WTC11 (cell line): ENCODE measurements around the gene DLGAP5. TPM values are rescaled to one million over a fixed set of nuclear protein-coding genes. Genes with fewer than 3 reads are reported as not detected.

Experiments
- ATAC-seq: fragments of 200-7000 bp; cut with Tn5 transposase; 2 replicates; pipeline ENCODE4 v1.10.0; 2021; ENCODE audit warnings: mild to moderate bottlenecking, moderate library complexity
- CTCF ChIA-PET: fragments of 300-600 bp; sonication (Branson Sonifier 250); formaldehyde crosslinking; loops from one replicate; lab custom pipeline; 2021; ENCODE audit warnings: antibody characterized with exemption; lab: Charles Lee
- POLR2A ChIA-PET: fragments of 350-600 bp; sonication (Branson Sonifier 250); formaldehyde crosslinking; loops from one replicate; lab custom pipeline; 2021; ENCODE audit warnings: antibody characterized with exemption; lab: Charles Lee
- DNase-seq: peaks from one replicate; pipeline ENCODE4 v3.0.0; 2021; ENCODE audit warnings: low spot score
- H3K27ac Mint-ChIP-seq: 2 replicates; pipeline ENCODE4 v1.8.0; 2021; ENCODE audit warnings: mixed read lengths
- H3K27me3 Mint-ChIP-seq: 2 replicates; pipeline ENCODE4 v1.8.0; 2021; ENCODE audit warnings: low read depth, mild to moderate bottlenecking, moderate library complexity, mixed read lengths
- H3K36me3 Mint-ChIP-seq: 2 replicates; pipeline ENCODE4 v1.8.0; 2021; ENCODE audit warnings: mixed read lengths
- H3K4me1 Mint-ChIP-seq: 2 replicates; pipeline ENCODE4 v1.8.0; 2022; ENCODE audit warnings: mixed read lengths
- H3K4me3 Mint-ChIP-seq: 2 replicates; pipeline ENCODE4 v1.8.0; 2021; ENCODE audit warnings: mild to moderate bottlenecking, moderate library complexity, mixed read lengths
- H3K9me3 Mint-ChIP-seq: 2 replicates; pipeline ENCODE4 v1.8.0; 2021; ENCODE audit warnings: mixed read lengths
- AR ChIP-seq: fragments of 250-450 bp; sonication (Bioruptor Pico); IDR thresholded peaks from 2 replicates; pipeline ENCODE4 v1.9.0; 2021; ENCODE audit warnings: mild to moderate bottlenecking
- ERG ChIP-seq: fragments of 250-450 bp; sonication (Bioruptor Pico); IDR thresholded peaks from 2 replicates; pipeline ENCODE4 v1.8.0; 2021; ENCODE audit warnings: mild to moderate bottlenecking
- ESRRA ChIP-seq: sonication (generic); formaldehyde crosslinking; IDR thresholded peaks from 2 replicates; pipeline ENCODE4 v1.8.1; 2022; ENCODE audit warnings: mild to moderate bottlenecking, missing genetic modification reagents, borderline replicate concordance
- GABPB1 ChIP-seq: sonication (generic); formaldehyde crosslinking; IDR thresholded peaks from 2 replicates; pipeline ENCODE4 v1.8.1; 2023; ENCODE audit warnings: mild to moderate bottlenecking, missing genetic modification reagents
- GTF2I ChIP-seq: fragments of 250-450 bp; sonication (Bioruptor Pico); conservative IDR thresholded peaks from 2 replicates; pipeline ENCODE4 v1.4.0; 2021; ENCODE audit warnings: mild to moderate bottlenecking
- MAX ChIP-seq: sonication (generic); formaldehyde crosslinking; IDR thresholded peaks from 2 replicates; pipeline ENCODE4 v1.8.0; 2022; ENCODE audit warnings: mild to moderate bottlenecking, missing genetic modification reagents
- MYBL2 ChIP-seq: sonication (generic); formaldehyde crosslinking; IDR thresholded peaks from 2 replicates; pipeline ENCODE4 v1.8.1; 2023; ENCODE audit warnings: mild to moderate bottlenecking, moderate library complexity, missing genetic modification reagents
- NR2C2 ChIP-seq: sonication (generic); formaldehyde crosslinking; IDR thresholded peaks from 2 replicates; pipeline ENCODE4 v1.8.0; 2022; ENCODE audit warnings: mild to moderate bottlenecking, missing genetic modification reagents
- PRRX2 ChIP-seq: fragments of 250-450 bp; sonication (Bioruptor Pico); IDR thresholded peaks from 2 replicates; pipeline ENCODE4 v1.8.0; 2021; ENCODE audit warnings: mild to moderate bottlenecking
- SMAD3 ChIP-seq: sonication (generic); formaldehyde crosslinking; IDR thresholded peaks from 2 replicates; pipeline ENCODE4 v1.8.0; 2022; ENCODE audit warnings: missing genetic modification reagents, mild to moderate bottlenecking, borderline replicate concordance
- SP1 ChIP-seq: sonication (generic); formaldehyde crosslinking; conservative IDR thresholded peaks from 2 replicates; pipeline ENCODE4 v1.8.1; 2022; ENCODE audit warnings: missing genetic modification reagents
- ZNF121 ChIP-seq: sonication (generic); formaldehyde crosslinking; IDR thresholded peaks from 2 replicates; pipeline ENCODE4 v1.8.0; 2023; ENCODE audit warnings: missing genetic modification reagents
- ZNF416 ChIP-seq: fragments of 250-450 bp; sonication (Bioruptor Pico); IDR thresholded peaks from 2 replicates; pipeline ENCODE4 v1.9.0; 2021; ENCODE audit warnings: mild to moderate bottlenecking, inconsistent platforms
- total RNA-seq: library from RNA; stranded (reverse); gene quantifications from 3 replicates; pipeline ENCODE4 v1.2.3, GENCODE V29; 2021
- TF ChIP-seq, protein P1 (sequence below): fragments of 250-450 bp; sonication (Bioruptor Pico); IDR thresholded peaks from 2 replicates; pipeline ENCODE4 v1.9.0; 2021; ENCODE audit warnings: mild to moderate bottlenecking
- TF ChIP-seq, protein P2 (sequence below): sonication (generic); formaldehyde crosslinking; IDR thresholded peaks from 2 replicates; pipeline ENCODE4 v1.8.0; 2023; ENCODE audit warnings: missing genetic modification reagents, mild to moderate bottlenecking, borderline replicate concordance
- TF ChIP-seq, protein P3 (sequence below): sonication (generic); formaldehyde crosslinking; IDR thresholded peaks from 2 replicates; pipeline ENCODE4 v1.8.1; 2022; ENCODE audit warnings: low read depth, mild to moderate bottlenecking, moderate library complexity, missing genetic modification reagents, borderline replicate concordance
- TF ChIP-seq, protein P4 (sequence below): sonication (generic); formaldehyde crosslinking; conservative IDR thresholded peaks from 2 replicates; pipeline ENCODE4 v1.8.1; 2023; ENCODE audit warnings: mild to moderate bottlenecking, low read depth, missing genetic modification reagents, moderate library complexity

The DLGAP5 gene
- total RNA-seq, 1 experiment from 2014 or later: 141 TPM

DNA sequence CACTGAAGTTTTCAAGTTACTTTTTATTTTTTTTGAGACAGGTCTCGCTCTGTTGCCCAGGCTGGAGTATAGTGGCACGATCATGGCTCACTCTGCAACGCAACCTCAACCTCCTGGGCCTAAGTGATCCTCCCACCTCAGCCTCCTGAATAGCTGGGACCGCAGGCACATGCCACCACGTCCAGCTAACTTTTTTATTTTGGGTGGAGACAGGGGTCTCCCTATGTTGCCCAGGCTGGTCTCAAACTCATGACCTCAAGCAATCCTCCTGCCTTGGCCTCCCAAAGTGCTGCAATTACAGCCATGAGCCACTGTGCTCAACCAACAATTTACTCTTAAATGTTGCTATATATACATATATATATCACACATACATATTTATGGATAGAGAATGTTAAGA lies 89.7 kb downstream of the DLGAP5 start:
- CTCF ChIA-PET: no interaction called here
- no peak for ATAC-seq
- no peak for DNase-seq
- no peaks in the 10 kb centered on the region for H3K36me3 Mint-ChIP-seq
- no peak for TF ChIP-seq ERG
- no peak for TF ChIP-seq ESRRA (CRISPR knock-in tag)
- TF ChIP-seq PRRX2 (CRISPR knock-in tag): no peak
- TF ChIP-seq GTF2I (CRISPR knock-in tag): 0 out of 2 replicates have a peak, but pooled peaks have one; percentile 52
- TF ChIP-seq ZNF121 (CRISPR knock-in tag): peak; percentile 86
- no peak for TF ChIP-seq ZNF416 (CRISPR knock-in tag)
- TF ChIP-seq MYBL2 (CRISPR knock-in tag): no peak
- 0 out of 2 replicates have a peak, but pooled peaks have one; percentile 8 for TF ChIP-seq MAX (CRISPR knock-in tag)
- TF ChIP-seq, all 79 proteins: peak for 3
- peaks cover 32% of the 10 kb centered on the region for H3K4me1 Mint-ChIP-seq
- H3K4me3 Mint-ChIP-seq: no peak overlapping the region
- H3K9me3 Mint-ChIP-seq: no peaks in the 10 kb centered on the region
- POLR2A ChIA-PET: interaction anchor here (0.7 kb wide), 2 partner anchors 16 to 106 kb away, joined by 3 to 4 read pairs; no protein-coding TSS in a partner anchor
- no peak overlapping the region for H3K27ac Mint-ChIP-seq
- H3K27me3 Mint-ChIP-seq: no peaks in the 10 kb centered on the region; the same call in 1 of the 2 replicates

GRCh38 chr14:55099756-55100155 lies 91.6 kb downstream of the DLGAP5 start:
- no peak for TF ChIP-seq GTF2I (CRISPR knock-in tag)
- no peak for TF ChIP-seq AR (CRISPR knock-in tag)
- TF ChIP-seq, protein P1, sequence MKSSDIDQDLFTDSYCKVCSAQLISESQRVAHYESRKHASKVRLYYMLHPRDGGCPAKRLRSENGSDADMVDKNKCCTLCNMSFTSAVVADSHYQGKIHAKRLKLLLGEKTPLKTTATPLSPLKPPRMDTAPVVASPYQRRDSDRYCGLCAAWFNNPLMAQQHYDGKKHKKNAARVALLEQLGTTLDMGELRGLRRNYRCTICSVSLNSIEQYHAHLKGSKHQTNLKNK (CRISPR knock-in tag): no peak
- no peak for TF ChIP-seq SMAD3 (CRISPR knock-in tag)
- TF ChIP-seq, protein P2, sequence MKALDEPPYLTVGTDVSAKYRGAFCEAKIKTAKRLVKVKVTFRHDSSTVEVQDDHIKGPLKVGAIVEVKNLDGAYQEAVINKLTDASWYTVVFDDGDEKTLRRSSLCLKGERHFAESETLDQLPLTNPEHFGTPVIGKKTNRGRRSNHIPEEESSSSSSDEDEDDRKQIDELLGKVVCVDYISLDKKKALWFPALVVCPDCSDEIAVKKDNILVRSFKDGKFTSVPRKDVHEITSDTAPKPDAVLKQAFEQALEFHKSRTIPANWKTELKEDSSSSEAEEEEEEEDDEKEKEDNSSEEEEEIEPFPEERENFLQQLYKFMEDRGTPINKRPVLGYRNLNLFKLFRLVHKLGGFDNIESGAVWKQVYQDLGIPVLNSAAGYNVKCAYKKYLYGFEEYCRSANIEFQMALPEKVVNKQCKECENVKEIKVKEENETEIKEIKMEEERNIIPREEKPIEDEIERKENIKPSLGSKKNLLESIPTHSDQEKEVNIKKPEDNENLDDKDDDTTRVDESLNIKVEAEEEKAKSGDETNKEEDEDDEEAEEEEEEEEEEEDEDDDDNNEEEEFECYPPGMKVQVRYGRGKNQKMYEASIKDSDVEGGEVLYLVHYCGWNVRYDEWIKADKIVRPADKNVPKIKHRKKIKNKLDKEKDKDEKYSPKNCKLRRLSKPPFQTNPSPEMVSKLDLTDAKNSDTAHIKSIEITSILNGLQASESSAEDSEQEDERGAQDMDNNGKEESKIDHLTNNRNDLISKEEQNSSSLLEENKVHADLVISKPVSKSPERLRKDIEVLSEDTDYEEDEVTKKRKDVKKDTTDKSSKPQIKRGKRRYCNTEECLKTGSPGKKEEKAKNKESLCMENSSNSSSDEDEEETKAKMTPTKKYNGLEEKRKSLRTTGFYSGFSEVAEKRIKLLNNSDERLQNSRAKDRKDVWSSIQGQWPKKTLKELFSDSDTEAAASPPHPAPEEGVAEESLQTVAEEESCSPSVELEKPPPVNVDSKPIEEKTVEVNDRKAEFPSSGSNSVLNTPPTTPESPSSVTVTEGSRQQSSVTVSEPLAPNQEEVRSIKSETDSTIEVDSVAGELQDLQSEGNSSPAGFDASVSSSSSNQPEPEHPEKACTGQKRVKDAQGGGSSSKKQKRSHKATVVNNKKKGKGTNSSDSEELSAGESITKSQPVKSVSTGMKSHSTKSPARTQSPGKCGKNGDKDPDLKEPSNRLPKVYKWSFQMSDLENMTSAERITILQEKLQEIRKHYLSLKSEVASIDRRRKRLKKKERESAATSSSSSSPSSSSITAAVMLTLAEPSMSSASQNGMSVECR (CRISPR knock-in tag): no peak
- no peak for TF ChIP-seq PRRX2 (CRISPR knock-in tag)
- TF ChIP-seq, protein P3, sequence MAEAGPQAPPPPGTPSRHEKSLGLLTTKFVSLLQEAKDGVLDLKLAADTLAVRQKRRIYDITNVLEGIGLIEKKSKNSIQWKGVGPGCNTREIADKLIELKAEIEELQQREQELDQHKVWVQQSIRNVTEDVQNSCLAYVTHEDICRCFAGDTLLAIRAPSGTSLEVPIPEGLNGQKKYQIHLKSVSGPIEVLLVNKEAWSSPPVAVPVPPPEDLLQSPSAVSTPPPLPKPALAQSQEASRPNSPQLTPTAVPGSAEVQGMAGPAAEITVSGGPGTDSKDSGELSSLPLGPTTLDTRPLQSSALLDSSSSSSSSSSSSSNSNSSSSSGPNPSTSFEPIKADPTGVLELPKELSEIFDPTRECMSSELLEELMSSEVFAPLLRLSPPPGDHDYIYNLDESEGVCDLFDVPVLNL: no peak
- TF ChIP-seq NR2C2 (CRISPR knock-in tag): no peak
- no peak for TF ChIP-seq GABPB1 (CRISPR knock-in tag)
- TF ChIP-seq SP1 (CRISPR knock-in tag): no peak
- TF ChIP-seq, protein P4, sequence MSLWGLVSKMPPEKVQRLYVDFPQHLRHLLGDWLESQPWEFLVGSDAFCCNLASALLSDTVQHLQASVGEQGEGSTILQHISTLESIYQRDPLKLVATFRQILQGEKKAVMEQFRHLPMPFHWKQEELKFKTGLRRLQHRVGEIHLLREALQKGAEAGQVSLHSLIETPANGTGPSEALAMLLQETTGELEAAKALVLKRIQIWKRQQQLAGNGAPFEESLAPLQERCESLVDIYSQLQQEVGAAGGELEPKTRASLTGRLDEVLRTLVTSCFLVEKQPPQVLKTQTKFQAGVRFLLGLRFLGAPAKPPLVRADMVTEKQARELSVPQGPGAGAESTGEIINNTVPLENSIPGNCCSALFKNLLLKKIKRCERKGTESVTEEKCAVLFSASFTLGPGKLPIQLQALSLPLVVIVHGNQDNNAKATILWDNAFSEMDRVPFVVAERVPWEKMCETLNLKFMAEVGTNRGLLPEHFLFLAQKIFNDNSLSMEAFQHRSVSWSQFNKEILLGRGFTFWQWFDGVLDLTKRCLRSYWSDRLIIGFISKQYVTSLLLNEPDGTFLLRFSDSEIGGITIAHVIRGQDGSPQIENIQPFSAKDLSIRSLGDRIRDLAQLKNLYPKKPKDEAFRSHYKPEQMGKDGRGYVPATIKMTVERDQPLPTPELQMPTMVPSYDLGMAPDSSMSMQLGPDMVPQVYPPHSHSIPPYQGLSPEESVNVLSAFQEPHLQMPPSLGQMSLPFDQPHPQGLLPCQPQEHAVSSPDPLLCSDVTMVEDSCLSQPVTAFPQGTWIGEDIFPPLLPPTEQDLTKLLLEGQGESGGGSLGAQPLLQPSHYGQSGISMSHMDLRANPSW (CRISPR knock-in tag): no peak
- CTCF ChIA-PET: no interaction called here
- no peaks in the 10 kb centered on the region for H3K36me3 Mint-ChIP-seq
- peaks cover 33% of the 10 kb centered on the region for H3K4me1 Mint-ChIP-seq
- DNase-seq: no peak
- H3K4me3 Mint-ChIP-seq: no peak overlapping the region
- H3K27me3 Mint-ChIP-seq: no peaks in the 10 kb centered on the region; the same call in 1 of the 2 replicates
- POLR2A ChIA-PET: interaction anchor here (0.7 kb wide), 1 partner anchor 49 kb away, joined by 3 read pairs; no protein-coding TSS in a partner anchor
- H3K27ac Mint-ChIP-seq: no peak overlapping the region
- H3K9me3 Mint-ChIP-seq: no peaks in the 10 kb centered on the region
- no peak for ATAC-seq
